Measurements from ENCODE around the gene C6orf15. TPM values are rescaled to one million over a fixed set of nuclear protein-coding genes. Genes with fewer than 3 reads are reported as not detected.

The C6orf15 gene
- total and polyA plus RNA-seq, 4 donors: not detected

GRCh38 chr6:31144970-31145340, 32.6 kb upstream of the C6orf15 start:
- no peak overlapping the region for H3K27ac ChIP-seq (ENCODE audit: low read depth in 1 of 2, low read length in 2 of 2)
- no peak overlapping the region for H3K9ac ChIP-seq (ENCODE audit: low read depth in 1 of 2, low read length in 2 of 2)
- peaks cover 0 to 2% (median 1%) of the 10 kb centered on the region in 4 donors for H3K4me1 ChIP-seq (ENCODE audit: control insufficient read depth in 4 of 4, insufficient read depth in 4 of 4, low read length in 3 of 4)
- no peaks in the 10 kb centered on the region for H3K9me3 ChIP-seq (ENCODE audit: control insufficient read depth in 4 of 4, low read length in 3 of 4)
- DNase-seq (ENCODE audit: low spot score): no peak
- H3K27me3 ChIP-seq (ENCODE audit: control insufficient read depth in 4 of 4, insufficient read depth in 4 of 4, low read length in 3 of 4): no peaks in the 10 kb centered on the region
- H3K4me3 ChIP-seq (ENCODE audit: low read depth in 1 of 3, low read length in 3 of 3): no peak overlapping the region
- H3K36me3 ChIP-seq (ENCODE audit: control insufficient read depth in 4 of 4, insufficient read depth in 3 of 4, low read depth in 1 of 4, low read length in 3 of 4): peaks cover 0 to 8% (median 5%) of the 10 kb centered on the region in 4 donors
- no peak for TF ChIP-seq TAF1 (conservative IDR thresholded peaks at IDR 0.05)
- no peak for TF ChIP-seq CTCF (IDR thresholded peaks at IDR 0.05; ENCODE audit: low read depth, low read length, missing input control)
- TF ChIP-seq RXRA (IDR thresholded peaks at IDR 0.05): no peak
- TF ChIP-seq YY1 (IDR thresholded peaks at IDR 0.05): no peak
- TF ChIP-seq HNF4G (IDR thresholded peaks at IDR 0.05): no peak
- no peak for TF ChIP-seq HNF4A (conservative IDR thresholded peaks at IDR 0.05)
- no peak for TF ChIP-seq ATF3 (IDR thresholded peaks at IDR 0.05)
- no peak for TF ChIP-seq MAX (IDR thresholded peaks at IDR 0.05)
- TF ChIP-seq ZBTB33 (IDR thresholded peaks at IDR 0.05): no peak
- no peak for TF ChIP-seq JUND (IDR thresholded peaks at IDR 0.05)
- WGBS: 81% methylated on average over 11 of the region's 11 CpGs

GRCh38 chr6:31144296-31144969, 32.1 kb upstream of the C6orf15 start:
- H3K9me3 ChIP-seq (ENCODE audit: control insufficient read depth in 4 of 4, low read length in 3 of 4): no peaks in the 10 kb centered on the region
- no peaks in the 10 kb centered on the region for H3K4me1 ChIP-seq (ENCODE audit: control insufficient read depth in 4 of 4, insufficient read depth in 4 of 4, low read length in 3 of 4)
- WGBS: 88% methylated on average over 18 of the region's 18 CpGs
- H3K36me3 ChIP-seq (ENCODE audit: control insufficient read depth in 4 of 4, insufficient read depth in 3 of 4, low read depth in 1 of 4, low read length in 3 of 4): peaks cover 0 to 8% (median 5%) of the 10 kb centered on the region in 4 donors
- no peak overlapping the region for H3K9ac ChIP-seq (ENCODE audit: low read depth in 1 of 2, low read length in 2 of 2)
- no peaks in the 10 kb centered on the region for H3K27me3 ChIP-seq (ENCODE audit: control insufficient read depth in 4 of 4, insufficient read depth in 4 of 4, low read length in 3 of 4)
- H3K4me3 ChIP-seq (ENCODE audit: low read depth in 1 of 3, low read length in 3 of 3): no peak overlapping the region
- no peak for TF ChIP-seq RXRA (IDR thresholded peaks at IDR 0.05)
- TF ChIP-seq HNF4A (conservative IDR thresholded peaks at IDR 0.05): no peak
- TF ChIP-seq REST (IDR thresholded peaks at IDR 0.05): no peak
- TF ChIP-seq HNF4G (IDR thresholded peaks at IDR 0.05): no peak
- no peak for TF ChIP-seq SP1 (IDR thresholded peaks at IDR 0.05)
- TF ChIP-seq TAF1 (conservative IDR thresholded peaks at IDR 0.05): no peak
- no peak for TF ChIP-seq JUND (IDR thresholded peaks at IDR 0.05)
- no peak for TF ChIP-seq RAD21 (IDR thresholded peaks at IDR 0.05)
- no peak for TF ChIP-seq GABPA (IDR thresholded peaks at IDR 0.05 in 1 of 2, conservative IDR thresholded peaks at IDR 0.05 in 1 of 2)
- no peak for TF ChIP-seq FOXA1 (IDR thresholded peaks at IDR 0.05)
- TF ChIP-seq FOXA2 (IDR thresholded peaks at IDR 0.05): no peak
- no peak overlapping the region for H3K27ac ChIP-seq (ENCODE audit: low read depth in 1 of 2, low read length in 2 of 2)
- DNase-seq (ENCODE audit: low spot score): no peak
